Mesenchymal stem cell (in vitro differentiated cells and primary cell): ENCODE results near the gene MEG3.

Experiments
- DNase-seq: peaks from one replicate; pipeline ENCODE4 v3.0.0-alpha.2; 2013
- H2AFZ ChIP-seq: one replicate; pipeline ENCODE4 v1.6.1; 2013; ENCODE audit warnings: low read depth, mild to moderate bottlenecking, control low read depth, inconsistent platforms, low read length, moderate library complexity
- H2AK5ac ChIP-seq: 2 replicates; pipeline ENCODE4 v1.6.1; 2013; ENCODE audit warnings: low read length, moderate library complexity, mild to moderate bottlenecking, inconsistent platforms; ENCODE audit not compliant: severe bottlenecking
- H2BK120ac ChIP-seq: one replicate; pipeline ENCODE4 v1.6.1; 2013; ENCODE audit warnings: low read depth, mild to moderate bottlenecking, inconsistent platforms, low read length, moderate library complexity
- H2BK12ac ChIP-seq, 2 experiments: one replicate each; pipeline ENCODE4 v1.6.1; 2013; ENCODE audit warnings: inconsistent platforms in 2 of 2, low read length in 2 of 2, mild to moderate bottlenecking in 2 of 2, moderate library complexity in 2 of 2, control low read depth in 1 of 2
- H2BK15ac ChIP-seq: one replicate; pipeline ENCODE4 v1.6.1; 2013; ENCODE audit warnings: mild to moderate bottlenecking, low read depth, inconsistent platforms; ENCODE audit not compliant: poor library complexity, severe bottlenecking
- H2BK5ac ChIP-seq: 2 replicates; pipeline ENCODE4 v1.6.1; 2013; ENCODE audit warnings: low read depth, mild to moderate bottlenecking, low read length, control low read depth, inconsistent platforms; ENCODE audit not compliant: poor library complexity, severe bottlenecking
- H3K14ac ChIP-seq, 2 experiments: one replicate each; pipeline ENCODE4 v1.6.1; 2013; ENCODE audit warnings: inconsistent platforms in 2 of 2, low read length in 2 of 2, control low read depth in 1 of 2, mild to moderate bottlenecking in 1 of 2, moderate library complexity in 1 of 2
- H3K18ac ChIP-seq, 2 experiments: one replicate each; pipeline ENCODE4 v1.6.1; 2013; ENCODE audit warnings: inconsistent platforms in 2 of 2, low read length in 2 of 2, control low read depth in 1 of 2, low read depth in 1 of 2, mild to moderate bottlenecking in 1 of 2
- H3K23ac ChIP-seq, 2 experiments: one replicate each; pipeline ENCODE4 v1.6.1; 2013; ENCODE audit warnings: inconsistent platforms in 2 of 2, low read length in 2 of 2, mild to moderate bottlenecking in 2 of 2, moderate library complexity in 2 of 2, control low read depth in 1 of 2
- H3K27ac ChIP-seq: 2 replicates; pipeline ENCODE4 v1.5.1; 2013; ENCODE audit warnings: mild to moderate bottlenecking, moderate library complexity, low read length, control low read depth, inconsistent platforms; ENCODE audit not compliant: poor library complexity, severe bottlenecking
- H3K27me3 ChIP-seq, 2 experiments: 2 replicates each; pipeline versions ENCODE4 v1.6.1 to v1.7.0; 2013; ENCODE audit warnings: low read length in 2 of 2, mild to moderate bottlenecking in 2 of 2, moderate library complexity in 2 of 2, control low read depth in 1 of 2, inconsistent platforms in 1 of 2; ENCODE audit not compliant: control insufficient read depth in 1 of 2, insufficient read depth in 1 of 2
- H3K36me3 ChIP-seq, 2 experiments: 2 replicates each; pipeline versions ENCODE4 v1.6.1 to v1.7.0; 2013; ENCODE audit warnings: low read length in 2 of 2, control low read depth in 1 of 2, inconsistent platforms in 1 of 2, low read depth in 1 of 2, mild to moderate bottlenecking in 1 of 2; ENCODE audit not compliant: insufficient read depth in 2 of 2, control insufficient read depth in 1 of 2
- H3K4ac ChIP-seq, 2 experiments: one replicate each; pipeline ENCODE4 v1.6.1; 2013; ENCODE audit warnings: inconsistent platforms in 2 of 2, low read length in 2 of 2, mild to moderate bottlenecking in 2 of 2, moderate library complexity in 2 of 2, control low read depth in 1 of 2, low read depth in 1 of 2
- H3K4me1 ChIP-seq: 2 replicates; pipeline ENCODE4 v1.6.1; 2013; ENCODE audit warnings: low read depth, low read length, control low read depth; ENCODE audit not compliant: control insufficient read depth, insufficient read depth
- H3K4me2 ChIP-seq: 2 replicates; pipeline ENCODE4 v1.6.1; 2013; ENCODE audit warnings: low read length, mild to moderate bottlenecking, inconsistent platforms; ENCODE audit not compliant: poor library complexity, severe bottlenecking
- H3K4me3 ChIP-seq, 2 experiments: 2 replicates each; pipeline versions ENCODE4 v1.5.1 to v1.7.0; 2013; ENCODE audit warnings: low read length in 2 of 2, mild to moderate bottlenecking in 2 of 2, control low read depth in 1 of 2, low read depth in 1 of 2; ENCODE audit not compliant: insufficient read depth in 1 of 2
- H3K79me1 ChIP-seq: replicated peaks from 2 replicates; pipeline ENCODE4 v1.6.1; 2013; ENCODE audit warnings: mild to moderate bottlenecking, control low read depth, low read length, inconsistent platforms; ENCODE audit not compliant: poor library complexity, severe bottlenecking
- H3K9ac ChIP-seq: 2 replicates; pipeline ENCODE4 v1.7.0; 2013; ENCODE audit warnings: mild to moderate bottlenecking, low read length, moderate library complexity
- H3K9me3 ChIP-seq: 2 replicates; pipeline ENCODE4 v1.7.0; 2013; ENCODE audit warnings: mild to moderate bottlenecking, low read length; ENCODE audit not compliant: control insufficient read depth
- H4K8ac ChIP-seq: one replicate; pipeline ENCODE4 v1.6.1; 2013; ENCODE audit warnings: inconsistent platforms, mild to moderate bottlenecking, low read length, moderate library complexity
- H4K91ac ChIP-seq: one replicate; pipeline ENCODE4 v1.6.1; 2013; ENCODE audit warnings: mild to moderate bottlenecking, low read length, inconsistent platforms
- WGBS: methylation state at CpG from one replicate; pipeline ENCODE4 v1.1.7; 2013; ENCODE audit warnings: mixed read lengths; 5-methylcytosine and 5-hydroxymethylcytosine counted together

Gene MEG3

DNA sequence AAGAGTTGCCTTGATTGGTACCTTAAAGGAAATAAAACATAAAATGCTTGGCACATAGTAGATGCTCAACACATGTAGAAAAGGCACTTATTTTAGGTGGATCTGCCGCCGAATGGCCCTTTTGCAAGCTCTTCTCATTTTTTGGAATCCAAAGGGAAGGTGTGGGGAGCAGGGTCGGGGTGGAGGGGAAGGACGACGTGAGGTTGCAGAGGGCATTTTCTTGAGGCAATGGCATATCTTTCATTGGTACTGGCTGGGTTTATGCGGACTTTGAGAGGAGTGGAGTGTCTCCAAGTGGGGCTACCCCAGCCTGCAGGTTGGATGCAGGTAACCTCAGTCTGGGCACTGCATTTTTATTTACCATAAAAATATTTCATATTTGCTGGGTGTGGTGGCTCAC, 69.5 kb downstream of the MEG3 start:
- peaks cover 5% of the 10 kb centered on the region for H3K4me1 ChIP-seq
- H3K4me2 ChIP-seq: no peak overlapping the region
- no peak overlapping the region for H2BK120ac ChIP-seq
- no peak for DNase-seq
- no peak overlapping the region for H3K4me3 ChIP-seq
- no peak overlapping the region for H4K8ac ChIP-seq
- no peak overlapping the region for H3K9ac ChIP-seq
- no peak overlapping the region for H3K18ac ChIP-seq
- H2AK5ac ChIP-seq: no peak overlapping the region
- peaks cover 24 to 27% of the 10 kb centered on the region in 2 experiments for H3K27me3 ChIP-seq
- no peak overlapping the region for H2BK5ac ChIP-seq
- no peak overlapping the region for H2BK15ac ChIP-seq
- H2BK12ac ChIP-seq: no peak overlapping the region
- H4K91ac ChIP-seq: no peak overlapping the region
- H3K9me3 ChIP-seq: no peaks in the 10 kb centered on the region
- H3K23ac ChIP-seq: no peak overlapping the region
- WGBS: 85% methylated on average over 5 of the region's 6 CpGs
- peaks cover 0 to 91% of the 10 kb centered on the region in 2 experiments for H3K36me3 ChIP-seq
- no peak overlapping the region for H2AFZ ChIP-seq
- H3K79me1 ChIP-seq: no peaks in the 10 kb centered on the region
- no peak overlapping the region for H3K4ac ChIP-seq
- H3K14ac ChIP-seq: no peak overlapping the region
- H3K27ac ChIP-seq: no peak overlapping the region

DNA sequence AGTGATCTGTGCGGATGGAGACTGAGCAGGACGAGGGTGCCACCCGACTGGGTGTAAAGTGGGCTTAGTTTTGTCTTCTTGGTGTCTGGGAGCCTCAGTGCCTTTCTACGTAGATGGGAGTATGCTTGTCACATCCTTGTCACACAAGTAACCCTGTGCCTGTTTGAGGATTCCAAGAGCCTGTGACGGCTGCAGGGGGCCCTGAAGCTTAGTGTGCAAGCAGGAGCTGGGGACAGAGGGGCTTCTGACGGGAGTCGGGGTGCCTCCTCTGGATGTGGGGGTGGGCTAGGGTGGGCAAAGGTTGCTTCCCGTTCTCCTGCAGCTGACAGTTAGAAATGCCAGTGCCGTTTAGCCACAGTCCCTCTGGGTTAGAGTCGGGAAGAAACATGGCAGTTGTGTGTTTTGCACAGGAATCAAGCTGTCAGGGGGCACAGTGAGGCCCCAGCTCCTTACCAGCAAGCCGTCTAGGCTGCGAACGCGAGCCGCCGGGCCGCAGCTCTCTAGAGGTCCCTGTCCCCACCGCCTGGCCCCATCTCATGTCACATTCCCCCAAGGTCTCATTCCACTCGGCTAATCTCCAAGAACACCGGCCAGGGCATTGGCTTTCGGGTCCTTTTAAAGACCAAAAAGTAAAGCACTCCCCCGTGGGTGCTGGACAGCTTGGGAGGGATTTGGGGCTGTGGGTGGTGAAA, 70.6 kb downstream of the MEG3 start:
- Histone ChIP-seq H4K8ac (peak overlapping the region; percentile 7), H3K9me3 (no peaks in the 10 kb centered on the region), H2BK120ac (no peak overlapping the region), H3K4me1 (peaks cover 11% of the 10 kb centered on the region), H3K9ac (no peak overlapping the region), H3K27me3 (peaks cover 31 to 37% of the 10 kb centered on the region in 2 experiments), H2AFZ (no peak overlapping the region), H3K4ac (peak overlapping the region in 1 of 2 experiments; percentile 29), H2BK5ac (no peak overlapping the region), H3K79me1 (no peaks in the 10 kb centered on the region), H3K14ac (no peak overlapping the region), H2BK12ac (no peak overlapping the region), H3K27ac (no peak overlapping the region), H3K4me3 (no peak overlapping the region), H3K23ac (no peak overlapping the region), H4K91ac (peak overlapping the region; percentile 11), H3K18ac (no peak overlapping the region), H3K36me3 (peaks cover 0 to 95% of the 10 kb centered on the region in 2 experiments), H2AK5ac (no peak overlapping the region), H3K4me2 (no peak overlapping the region), H2BK15ac (peak overlapping the region; percentile 14)
- no peak for DNase-seq
- WGBS: 78% methylated on average over 22 of the region's 22 CpGs

DNA sequence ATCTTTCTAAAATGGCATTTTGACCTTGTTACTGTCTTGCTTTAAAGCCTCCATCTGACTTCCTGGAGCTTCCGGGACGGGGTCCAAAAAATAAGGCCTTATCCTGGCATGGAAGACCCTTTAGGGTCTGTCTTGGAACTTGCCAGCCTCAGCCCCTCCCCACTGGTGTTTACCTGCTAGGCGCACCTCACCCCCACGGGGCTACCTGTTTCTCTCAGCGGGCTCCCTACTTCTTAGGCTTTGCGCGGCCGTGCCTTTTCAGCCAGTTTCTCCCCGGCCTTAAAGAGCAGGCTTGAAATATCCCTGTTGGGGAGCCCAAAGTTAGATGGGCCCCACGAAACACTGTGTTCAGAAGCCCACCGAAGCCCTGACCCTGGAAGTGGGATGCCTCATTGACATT, 72.5 kb downstream of the MEG3 start:
- no peak overlapping the region for H4K8ac ChIP-seq
- H2BK120ac ChIP-seq: no peak overlapping the region
- no peak overlapping the region for H3K4me3 ChIP-seq
- no peak overlapping the region for H2BK5ac ChIP-seq
- no peak overlapping the region for H3K18ac ChIP-seq
- DNase-seq: no peak
- H3K4me2 ChIP-seq: no peak overlapping the region
- peaks cover 0 to 94% of the 10 kb centered on the region in 2 experiments for H3K36me3 ChIP-seq
- 73% methylated on average over 9 of the region's 11 CpGs for WGBS
- no peak overlapping the region for H2BK12ac ChIP-seq
- no peak overlapping the region for H3K14ac ChIP-seq
- peaks cover 44 to 51% of the 10 kb centered on the region in 2 experiments for H3K27me3 ChIP-seq
- no peak overlapping the region for H3K9ac ChIP-seq
- H3K27ac ChIP-seq: no peak overlapping the region
- peaks cover 11% of the 10 kb centered on the region for H3K4me1 ChIP-seq
- H3K9me3 ChIP-seq: no peaks in the 10 kb centered on the region
- H2AK5ac ChIP-seq: no peak overlapping the region
- H2AFZ ChIP-seq: no peak overlapping the region
- H4K91ac ChIP-seq: no peak overlapping the region
- H2BK15ac ChIP-seq: no peak overlapping the region
- H3K4ac ChIP-seq: no peak overlapping the region
- no peaks in the 10 kb centered on the region for H3K79me1 ChIP-seq
- no peak overlapping the region for H3K23ac ChIP-seq

DNA sequence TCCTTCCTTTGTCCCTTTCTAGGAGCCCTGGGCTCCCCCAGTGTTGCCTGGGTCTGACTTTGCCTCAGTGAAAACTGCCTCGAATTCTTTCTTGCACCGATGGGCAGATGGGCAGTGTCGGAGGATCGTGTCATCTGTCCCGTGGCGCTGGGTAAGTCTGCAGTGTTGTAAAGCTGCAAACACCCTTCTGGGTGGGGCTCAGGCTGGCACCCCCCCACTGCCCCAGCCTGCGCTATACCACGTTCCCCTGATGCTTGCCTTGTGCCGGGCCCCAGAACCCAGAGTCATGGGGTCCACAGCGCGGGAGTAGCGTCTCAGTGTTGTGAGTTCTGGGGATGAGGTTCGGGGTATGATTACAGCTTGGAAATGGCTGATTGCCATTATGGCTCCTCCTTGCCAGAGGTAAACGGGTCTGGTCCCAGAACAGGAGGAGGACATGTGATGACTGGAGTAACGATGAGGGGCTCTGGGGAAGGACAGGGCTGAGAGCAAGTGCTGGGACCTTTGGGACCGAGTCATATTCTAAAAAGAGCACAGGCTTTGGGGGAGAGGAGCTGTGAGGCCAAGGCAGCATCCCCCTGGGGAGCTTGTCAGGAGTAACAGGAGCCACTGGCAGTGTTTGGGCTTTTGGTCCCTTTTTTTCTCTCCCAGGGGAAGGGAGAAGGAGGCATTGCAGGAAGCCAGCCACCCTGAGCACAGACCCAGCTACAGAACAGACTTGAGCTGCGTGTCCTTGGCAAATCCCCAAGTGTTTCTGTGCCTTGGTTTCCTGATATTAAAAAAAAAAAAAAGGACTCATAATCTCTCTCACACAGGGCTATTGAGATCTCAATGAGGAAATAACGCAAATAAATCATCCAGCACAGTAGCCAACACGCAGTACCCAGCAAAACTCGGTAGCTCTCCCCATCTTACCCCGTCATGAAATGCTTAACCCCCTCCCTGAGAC, 73.3 kb downstream of the MEG3 start:
- Histone ChIP-seq H3K4me1 (peaks cover 14% of the 10 kb centered on the region), H3K4me2 (no peak overlapping the region), H2AFZ (no peak overlapping the region), H3K9ac (no peak overlapping the region), H3K23ac (no peak overlapping the region), H3K79me1 (no peaks in the 10 kb centered on the region), H2BK15ac (no peak overlapping the region), H3K18ac (no peak overlapping the region), H3K9me3 (no peaks in the 10 kb centered on the region), H2BK5ac (no peak overlapping the region), H3K27ac (no peak overlapping the region), H4K91ac (peak overlapping the region; percentile 70), H2BK120ac (no peak overlapping the region), H2AK5ac (no peak overlapping the region), H3K4ac (no peak overlapping the region), H3K14ac (no peak overlapping the region), H3K27me3 (peaks cover 49 to 58% of the 10 kb centered on the region in 2 experiments), H3K36me3 (peaks cover 0 to 92% of the 10 kb centered on the region in 2 experiments), H2BK12ac (peak overlapping the region in 1 of 2 experiments; percentile 65), H3K4me3 (no peak overlapping the region), H4K8ac (no peak overlapping the region)
- DNase-seq: no peak
- 81% methylated on average over 21 of the region's 21 CpGs for WGBS
